ENCODE measurements around the gene CXorf66.

CXorf66 gene

DNA sequence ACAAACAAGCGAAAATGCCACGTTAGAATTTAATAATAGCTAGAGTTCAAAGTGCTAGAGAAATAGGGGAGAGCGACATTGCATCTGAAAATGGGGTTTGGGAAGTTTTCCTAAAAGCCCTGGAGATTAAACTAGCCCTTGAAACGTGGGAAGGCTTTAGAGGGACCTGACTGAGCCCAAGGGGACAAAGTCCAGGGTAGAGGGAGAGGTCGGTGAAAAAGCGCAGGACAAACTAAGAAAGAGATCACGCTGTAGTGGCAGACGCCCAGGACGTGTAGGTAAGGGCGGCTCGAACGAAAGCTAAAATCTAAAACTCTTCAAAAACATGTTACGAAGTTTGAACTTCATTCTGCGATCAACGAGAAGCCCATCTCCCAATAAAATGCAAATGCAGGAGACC, 31.4 kb downstream of the CXorf66 start:
- TF ChIP-seq, protein P1, sequence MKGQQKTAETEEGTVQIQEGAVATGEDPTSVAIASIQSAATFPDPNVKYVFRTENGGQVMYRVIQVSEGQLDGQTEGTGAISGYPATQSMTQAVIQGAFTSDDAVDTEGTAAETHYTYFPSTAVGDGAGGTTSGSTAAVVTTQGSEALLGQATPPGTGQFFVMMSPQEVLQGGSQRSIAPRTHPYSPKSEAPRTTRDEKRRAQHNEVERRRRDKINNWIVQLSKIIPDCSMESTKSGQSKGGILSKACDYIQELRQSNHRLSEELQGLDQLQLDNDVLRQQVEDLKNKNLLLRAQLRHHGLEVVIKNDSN (IDR thresholded peaks at IDR 0.05) = no peak
- no peak for TF ChIP-seq ZBTB7A (IDR thresholded peaks at IDR 0.05; ENCODE audit: low read depth)
- no peak for TF ChIP-seq RAD21 (IDR thresholded peaks at IDR 0.05; ENCODE audit: low read depth)
- TF ChIP-seq TAF1 (IDR thresholded peaks at IDR 0.05; ENCODE audit: low read depth) = no peak
- no peak for TF ChIP-seq FOXM1 (IDR thresholded peaks at IDR 0.05; ENCODE audit: borderline replicate concordance, low read depth)
- TF ChIP-seq, protein P2, sequence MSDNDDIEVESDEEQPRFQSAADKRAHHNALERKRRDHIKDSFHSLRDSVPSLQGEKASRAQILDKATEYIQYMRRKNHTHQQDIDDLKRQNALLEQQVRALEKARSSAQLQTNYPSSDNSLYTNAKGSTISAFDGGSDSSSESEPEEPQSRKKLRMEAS (IDR thresholded peaks at IDR 0.05) = no peak
- TF ChIP-seq, protein P3, sequence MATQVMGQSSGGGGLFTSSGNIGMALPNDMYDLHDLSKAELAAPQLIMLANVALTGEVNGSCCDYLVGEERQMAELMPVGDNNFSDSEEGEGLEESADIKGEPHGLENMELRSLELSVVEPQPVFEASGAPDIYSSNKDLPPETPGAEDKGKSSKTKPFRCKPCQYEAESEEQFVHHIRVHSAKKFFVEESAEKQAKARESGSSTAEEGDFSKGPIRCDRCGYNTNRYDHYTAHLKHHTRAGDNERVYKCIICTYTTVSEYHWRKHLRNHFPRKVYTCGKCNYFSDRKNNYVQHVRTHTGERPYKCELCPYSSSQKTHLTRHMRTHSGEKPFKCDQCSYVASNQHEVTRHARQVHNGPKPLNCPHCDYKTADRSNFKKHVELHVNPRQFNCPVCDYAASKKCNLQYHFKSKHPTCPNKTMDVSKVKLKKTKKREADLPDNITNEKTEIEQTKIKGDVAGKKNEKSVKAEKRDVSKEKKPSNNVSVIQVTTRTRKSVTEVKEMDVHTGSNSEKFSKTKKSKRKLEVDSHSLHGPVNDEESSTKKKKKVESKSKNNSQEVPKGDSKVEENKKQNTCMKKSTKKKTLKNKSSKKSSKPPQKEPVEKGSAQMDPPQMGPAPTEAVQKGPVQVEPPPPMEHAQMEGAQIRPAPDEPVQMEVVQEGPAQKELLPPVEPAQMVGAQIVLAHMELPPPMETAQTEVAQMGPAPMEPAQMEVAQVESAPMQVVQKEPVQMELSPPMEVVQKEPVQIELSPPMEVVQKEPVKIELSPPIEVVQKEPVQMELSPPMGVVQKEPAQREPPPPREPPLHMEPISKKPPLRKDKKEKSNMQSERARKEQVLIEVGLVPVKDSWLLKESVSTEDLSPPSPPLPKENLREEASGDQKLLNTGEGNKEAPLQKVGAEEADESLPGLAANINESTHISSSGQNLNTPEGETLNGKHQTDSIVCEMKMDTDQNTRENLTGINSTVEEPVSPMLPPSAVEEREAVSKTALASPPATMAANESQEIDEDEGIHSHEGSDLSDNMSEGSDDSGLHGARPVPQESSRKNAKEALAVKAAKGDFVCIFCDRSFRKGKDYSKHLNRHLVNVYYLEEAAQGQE (IDR thresholded peaks at IDR 0.05; ENCODE audit: low read depth) = no peak
- TF ChIP-seq TCF12 (IDR thresholded peaks at IDR 0.05; ENCODE audit: low read depth) = no peak
- TF ChIP-seq TEAD4 (IDR thresholded peaks at IDR 0.05) = no peak
- TF ChIP-seq CEBPB (IDR thresholded peaks at IDR 0.05) = no peak
- TF ChIP-seq YY1 (IDR thresholded peaks at IDR 0.05; ENCODE audit: low read depth) = no peak
- no peak for TF ChIP-seq EGR1 (IDR thresholded peaks at IDR 0.05)
- TF ChIP-seq NFIC (IDR thresholded peaks at IDR 0.05) = no peak
- no peak for TF ChIP-seq CREB1 (IDR thresholded peaks at IDR 0.05; ENCODE audit: low read depth)
- no peak for TF ChIP-seq EP300 (IDR thresholded peaks at IDR 0.05; ENCODE audit: borderline replicate concordance)

DNA sequence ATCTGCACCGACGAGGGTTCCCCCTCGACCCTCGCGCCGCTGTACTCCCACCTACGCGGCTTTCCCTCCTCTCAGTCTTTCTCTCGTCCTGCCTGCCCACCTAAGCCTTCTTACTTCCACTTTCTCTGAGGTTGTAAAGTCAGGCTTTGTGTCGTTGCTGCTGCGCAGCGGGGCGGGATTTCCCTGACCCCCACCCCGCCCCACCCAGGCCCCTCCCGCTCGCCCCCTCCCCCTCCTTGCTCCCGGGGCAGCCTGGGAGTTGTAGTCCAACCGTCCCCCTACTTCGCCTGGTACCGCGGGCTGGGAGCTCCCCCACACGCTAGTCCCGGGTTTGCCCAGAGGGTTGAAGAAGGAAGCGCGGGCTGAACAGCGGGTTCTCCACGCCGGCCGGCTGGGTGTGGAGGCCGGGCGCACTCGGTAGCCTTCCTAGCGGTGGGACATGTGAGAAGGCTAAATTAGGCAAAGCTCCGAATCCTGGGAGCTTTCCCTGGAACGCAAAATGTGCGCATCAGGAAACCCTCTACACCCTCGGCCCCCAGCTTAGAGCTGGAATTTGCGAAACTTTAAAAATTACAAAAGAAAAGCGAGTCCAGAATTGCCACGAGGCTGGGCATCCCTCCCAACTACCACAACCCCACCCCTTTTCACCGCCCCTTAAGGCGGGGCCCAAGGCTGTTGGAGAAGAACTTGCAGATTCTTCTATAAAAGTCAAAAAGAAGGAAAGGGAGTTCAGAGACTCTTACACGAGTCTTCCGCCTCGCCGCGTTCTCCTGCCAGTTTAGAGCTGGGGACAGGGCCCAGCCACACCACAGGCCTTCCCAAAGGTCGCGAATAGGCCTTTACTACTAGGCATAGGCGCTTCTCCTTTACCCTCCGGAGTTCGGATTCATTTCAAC, 32.2 kb downstream of the CXorf66 start, which contains the start of gene ATP11C:
Gene ATP11C (minus strand): TSS at position 153 of the 896 bp plus-strand sequence. CDS start 1,011 bp downstream, outside the sequence.
- TF ChIP-seq RAD21 (IDR thresholded peaks at IDR 0.05; ENCODE audit: low read depth) = 0 out of 2 replicates have a peak, but pooled peaks have one; percentile 16
- no peak for TF ChIP-seq FOXM1 (IDR thresholded peaks at IDR 0.05; ENCODE audit: borderline replicate concordance, low read depth)
- no peak for TF ChIP-seq CREB1 (IDR thresholded peaks at IDR 0.05; ENCODE audit: low read depth)
- no peak for TF ChIP-seq EP300 (IDR thresholded peaks at IDR 0.05; ENCODE audit: borderline replicate concordance)
- TF ChIP-seq, protein P2 (IDR thresholded peaks at IDR 0.05) = peak; percentile 56
- TF ChIP-seq, protein P1 (IDR thresholded peaks at IDR 0.05) = no peak
- TF ChIP-seq TCF12 (IDR thresholded peaks at IDR 0.05; ENCODE audit: low read depth) = no peak
- no peak for TF ChIP-seq YY1 (IDR thresholded peaks at IDR 0.05; ENCODE audit: low read depth)
- TF ChIP-seq, protein P3 (IDR thresholded peaks at IDR 0.05; ENCODE audit: low read depth) = no peak
- TF ChIP-seq CEBPB (IDR thresholded peaks at IDR 0.05) = no peak
- no peak for TF ChIP-seq TEAD4 (IDR thresholded peaks at IDR 0.05)

DNA sequence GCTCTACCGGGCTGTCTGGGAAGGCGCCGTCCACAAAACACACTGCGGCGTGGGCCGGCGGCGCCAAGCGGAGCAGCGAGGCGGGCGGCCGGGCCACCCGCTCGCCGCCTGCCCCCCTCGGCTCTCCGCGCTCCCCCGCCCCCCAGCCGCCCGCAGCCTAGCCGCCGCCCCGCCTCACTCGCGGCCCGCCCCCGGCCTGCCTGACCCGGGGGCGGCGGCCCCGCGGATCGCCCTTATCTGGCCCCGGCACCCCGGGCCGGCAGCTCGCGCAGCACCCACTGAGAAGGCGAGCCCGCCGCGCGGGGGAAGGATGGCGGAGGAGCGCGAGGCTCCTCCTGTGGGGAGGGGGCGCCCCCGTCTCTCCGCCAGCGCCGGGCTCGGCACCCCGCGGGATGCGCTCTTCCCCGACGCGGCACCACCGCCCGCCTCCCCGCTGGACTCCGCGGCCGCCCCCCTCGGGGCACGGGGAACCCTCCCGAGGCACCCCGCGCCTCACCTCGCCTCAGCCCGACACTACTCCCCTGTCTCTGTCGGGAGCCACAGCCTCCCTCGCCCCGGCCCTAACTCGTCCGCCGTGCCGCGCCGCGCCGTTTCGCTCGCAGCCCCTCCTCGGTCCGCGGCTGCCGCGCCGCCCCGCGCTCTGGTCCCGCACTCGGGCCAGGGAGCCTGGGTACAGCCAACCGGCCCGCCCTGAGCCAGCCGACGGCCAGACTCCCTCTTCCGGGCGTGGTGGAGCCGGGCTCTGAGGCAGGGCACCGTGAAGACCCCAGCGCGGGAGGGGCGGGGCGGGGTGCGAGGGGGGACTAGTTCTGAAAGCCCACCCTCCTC, 33.0 kb downstream of the CXorf66 start:
- TF ChIP-seq ZBTB7A (IDR thresholded peaks at IDR 0.05; ENCODE audit: low read depth) = no peak

DNA sequence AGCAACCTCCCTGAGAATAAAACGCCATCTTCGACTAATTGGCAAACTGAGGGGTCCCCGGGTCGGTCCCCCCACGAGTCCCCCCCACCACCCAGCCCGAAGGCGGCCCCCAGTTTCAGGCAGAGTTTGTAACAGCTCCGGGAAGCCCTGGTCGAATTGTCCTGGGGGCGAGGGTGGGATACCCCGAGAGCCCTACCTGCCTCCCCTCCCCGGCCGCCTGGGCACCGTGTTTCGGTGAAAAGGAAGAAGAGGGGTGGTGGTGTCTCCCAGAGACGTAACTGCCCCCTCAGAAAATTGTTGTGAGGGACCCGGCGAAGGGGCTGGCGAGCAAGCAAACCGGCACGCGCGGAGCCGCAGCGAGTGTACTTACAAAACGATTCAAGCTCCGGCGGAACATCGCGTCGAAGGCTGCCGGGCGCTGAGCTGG, 33.7 kb downstream of the CXorf66 start:
- TF ChIP-seq ZBTB7A (IDR thresholded peaks at IDR 0.05; ENCODE audit: low read depth) = 0 out of 2 replicates have a peak, but pooled peaks have one; percentile 24
- TF ChIP-seq, protein P2 (IDR thresholded peaks at IDR 0.05) = no peak

DNA sequence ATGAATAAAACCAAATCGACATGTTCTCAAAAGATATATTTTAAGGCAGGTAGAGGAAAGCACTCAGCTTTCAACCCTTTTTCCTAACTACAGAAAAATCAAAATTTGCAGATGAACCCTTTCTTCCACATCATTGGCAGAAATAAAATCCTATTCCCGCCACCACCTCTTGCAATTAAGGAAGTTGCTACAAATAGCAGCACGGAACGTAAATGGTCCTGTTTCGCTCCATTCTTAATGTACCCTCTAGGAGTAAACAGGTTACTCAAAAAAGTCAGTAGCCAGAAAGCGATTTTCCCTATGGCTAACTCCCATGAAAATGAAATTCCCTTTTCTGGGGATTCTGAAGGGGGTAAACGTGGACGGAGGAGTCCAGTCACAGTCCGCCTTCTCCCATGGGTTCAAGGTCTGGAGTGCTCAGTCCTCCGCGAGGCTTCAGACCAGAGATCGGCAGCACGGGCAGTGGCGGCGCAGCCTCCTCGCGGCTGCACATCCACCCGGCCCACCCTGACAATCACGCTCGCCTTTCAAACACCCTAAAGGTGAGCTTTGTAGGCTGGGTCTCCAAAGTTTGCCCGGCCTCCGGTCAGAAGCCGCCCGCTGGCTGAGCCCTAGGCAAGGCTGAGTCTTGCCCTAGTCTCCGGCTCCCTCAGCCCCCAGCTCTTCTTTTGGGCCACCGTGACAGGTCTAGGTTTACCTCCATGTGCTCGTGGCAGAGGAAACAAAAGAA, 34.2 kb downstream of the CXorf66 start:
- TF ChIP-seq ZBTB7A (IDR thresholded peaks at IDR 0.05; ENCODE audit: low read depth) (no peak), RAD21 (IDR thresholded peaks at IDR 0.05; ENCODE audit: low read depth) (no peak), YY1 (IDR thresholded peaks at IDR 0.05; ENCODE audit: low read depth) (no peak), TAF1 (IDR thresholded peaks at IDR 0.05; ENCODE audit: low read depth) (no peak), TCF12 (IDR thresholded peaks at IDR 0.05; ENCODE audit: low read depth) (no peak), NFIC (IDR thresholded peaks at IDR 0.05) (no peak), FOXM1 (IDR thresholded peaks at IDR 0.05; ENCODE audit: borderline replicate concordance, low read depth) (no peak), TEAD4 (IDR thresholded peaks at IDR 0.05) (no peak), EGR1 (IDR thresholded peaks at IDR 0.05) (no peak), CEBPB (IDR thresholded peaks at IDR 0.05) (no peak)
- TF ChIP-seq, protein P3 (IDR thresholded peaks at IDR 0.05; ENCODE audit: low read depth) = no peak
- TF ChIP-seq, protein P1 (IDR thresholded peaks at IDR 0.05) = no peak
- TF ChIP-seq, protein P2 (IDR thresholded peaks at IDR 0.05) = no peak
